Prostate gland (tissue), 2 donors: ENCODE measurements around the gene UNC5C. TPM values are rescaled to one million over a fixed set of nuclear protein-coding genes. Genes with fewer than 3 reads are reported as not detected.

Experiments
- DNase-seq: peaks from one replicate; pipeline ENCODE4 v3.0.0-alpha.2; 2019; ENCODE audit warnings: low spot score
- H3K27ac ChIP-seq, 2 donors: fragments of 200-600 bp; sonication (generic); 2 replicates each; pipeline ENCODE4 v1.5.1; 2017 to 2019
- H3K27me3 ChIP-seq: fragments of 200-600 bp; sonication (generic); replicated peaks from 2 replicates; pipeline ENCODE4 v1.5.1; 2019; ENCODE audit not compliant: insufficient read depth
- H3K36me3 ChIP-seq, 2 donors: fragments of 200-600 bp; sonication (generic); 1 replicate in 1 of 2; 2 replicates in 1 of 2; pipeline versions ENCODE4 v1.5.1 to v1.8.1; 2017 to 2019
- H3K4me1 ChIP-seq: fragments of 200-600 bp; sonication (generic); replicated peaks from 2 replicates; pipeline ENCODE4 v1.5.1; 2019
- H3K4me3 ChIP-seq, 2 donors: fragments of 200-600 bp; sonication (generic); 2 replicates each; pipeline ENCODE4 v1.5.1; 2017 to 2019
- H3K9me3 ChIP-seq: fragments of 200-600 bp; sonication (generic); 2 replicates; pipeline ENCODE4 v1.5.1; 2017
- CTCF ChIP-seq, 4 experiments: fragments of 200-600 bp in 2 of 4; fragments of 450-650 bp in 2 of 4; sonication (generic) in 2 of 4; IDR thresholded peaks; 1 replicate in 3 of 4; 2 replicates in 1 of 4; pipeline ENCODE4 v1.5.1; 2016 to 2019; ENCODE audit warnings: antibody characterized with exemption in 4 of 4, mild to moderate bottlenecking in 2 of 4, moderate library complexity in 2 of 4
- POLR2A ChIP-seq: fragments of 450-650 bp; IDR thresholded peaks from one replicate; pipeline ENCODE4 v1.6.1; 2016; ENCODE audit warnings: antibody characterized with exemption, mild to moderate bottlenecking
- POLR2AphosphoS5 ChIP-seq: sonication (generic); formaldehyde crosslinking; IDR thresholded peaks from one replicate; pipeline ENCODE4 v1.6.1; 2017; ENCODE audit warnings: antibody characterized with exemption
- WGBS: methylation state at CpG from one replicate; pipeline ENCODE4 v1.1.5; 2018; 5-methylcytosine and 5-hydroxymethylcytosine counted together
- intact Hi-C: fragments of 100-400 bp; cut with DNase I; formaldehyde crosslinking; loops from one replicate; pipeline ENCODE4 v1.14.2; 2022
- total RNA-seq, 2 donors: library from RNA; depleted of rRNA; stranded (reverse); fragments of >200 nt; gene quantifications; one replicate each; pipeline ENCODE4 v1.1.0, GENCODE V29; 2016

UNC5C gene
- total RNA-seq, 2 donors from 2014 or later, result 1.8 to 15.5 TPM

GRCh38 chr4:95409127-95409526, 139.6 kb downstream of the UNC5C start:
- no peak overlapping the region for H3K27ac ChIP-seq
- H3K4me1 ChIP-seq, result no peaks in the 10 kb centered on the region
- H3K27me3 ChIP-seq, result no peaks in the 10 kb centered on the region
- H3K9me3 ChIP-seq, result no peaks in the 10 kb centered on the region
- intact Hi-C loops, result no loop called here
- TF ChIP-seq POLR2AphosphoS5 (no peak), POLR2A (no peak), CTCF (IDR thresholded peaks at IDR 0.05) (no peak)
- no peak overlapping the region for H3K4me3 ChIP-seq
- H3K36me3 ChIP-seq, result no peaks in the 10 kb centered on the region
- no peak for DNase-seq

- no peaks in the 10 kb centered on the region for H3K4me1 ChIP-seq
- no peaks in the 10 kb centered on the region for H3K36me3 ChIP-seq
- no peak overlapping the region for H3K4me3 ChIP-seq
- TF ChIP-seq POLR2AphosphoS5 (no peak), CTCF (IDR thresholded peaks at IDR 0.05) (no peak), POLR2A (no peak)
- DNase-seq, result no peak
- no peaks in the 10 kb centered on the region for H3K27me3 ChIP-seq
- H3K27ac ChIP-seq, result no peak overlapping the region
- intact Hi-C loops, result no loop called here
- no peaks in the 10 kb centered on the region for H3K9me3 ChIP-seq
Measured at GRCh38 chr4:95402299-95402698, 146.5 kb downstream of the UNC5C start.

DNA sequence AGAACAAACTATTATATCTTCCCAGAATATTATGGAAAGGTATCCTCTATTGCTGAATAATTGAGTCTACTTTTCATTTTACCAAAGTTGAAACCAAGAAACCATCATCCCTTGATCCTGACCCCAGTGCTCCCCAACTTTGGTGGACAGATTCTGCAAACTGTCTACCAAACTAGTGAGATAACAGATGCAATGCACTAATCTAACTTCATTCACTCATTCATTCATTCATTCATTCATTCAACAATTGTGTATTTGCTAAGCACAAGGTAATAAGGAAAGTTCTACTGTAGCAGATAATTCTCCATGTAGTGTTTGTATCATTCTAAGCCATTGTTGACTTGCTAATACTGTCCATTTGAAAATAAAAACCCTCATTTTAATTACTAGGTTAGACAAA, 150.6 kb downstream of the UNC5C start:
- H3K4me3 ChIP-seq, result no peak overlapping the region
- no peaks in the 10 kb centered on the region for H3K4me1 ChIP-seq
- no peak for TF ChIP-seq POLR2AphosphoS5
- no peak overlapping the region for H3K27ac ChIP-seq
- no peaks in the 10 kb centered on the region for H3K36me3 ChIP-seq
- DNase-seq, result no peak
- no peaks in the 10 kb centered on the region for H3K27me3 ChIP-seq
- intact Hi-C loops, result no loop called here
- H3K9me3 ChIP-seq, result no peaks in the 10 kb centered on the region

DNA sequence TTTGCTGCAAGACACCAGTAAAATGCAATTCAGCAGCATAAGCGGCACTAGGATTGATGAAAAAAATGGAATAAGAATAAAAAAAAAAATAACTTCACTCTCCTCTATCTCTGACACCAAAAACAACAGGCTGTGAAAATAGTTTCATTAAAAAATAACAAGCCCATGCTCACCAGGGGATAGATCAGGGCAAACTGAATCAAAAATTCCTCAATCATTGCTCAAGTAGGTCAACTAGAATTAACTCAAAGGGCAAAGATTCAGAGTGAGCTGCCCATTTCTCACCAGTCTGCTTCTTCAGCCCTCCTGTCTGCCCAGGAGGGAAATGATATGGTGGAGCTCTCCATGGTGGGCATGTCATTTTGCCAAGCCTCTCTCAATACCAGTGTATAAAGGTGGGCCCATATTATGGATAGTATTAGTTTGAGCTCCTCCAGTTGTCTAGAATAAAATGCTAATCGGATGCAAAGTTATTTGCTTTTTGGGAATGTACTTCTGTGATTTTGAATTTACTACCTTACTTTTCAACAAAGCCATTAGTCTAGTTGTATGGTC, 153.9 kb downstream of the UNC5C start:
- H3K4me1 ChIP-seq, result no peaks in the 10 kb centered on the region
- H3K9me3 ChIP-seq, result no peaks in the 10 kb centered on the region
- no peak for DNase-seq
- H3K27ac ChIP-seq, result no peak overlapping the region
- 98% methylated on average over 2 of the region's 2 CpGs for WGBS
- H3K27me3 ChIP-seq, result no peaks in the 10 kb centered on the region
- intact Hi-C loops, result no loop called here
- H3K36me3 ChIP-seq, result no peaks in the 10 kb centered on the region
- TF ChIP-seq CTCF (IDR thresholded peaks at IDR 0.05) (no peak), POLR2AphosphoS5 (no peak), POLR2A (no peak)
- no peak overlapping the region for H3K4me3 ChIP-seq

DNA sequence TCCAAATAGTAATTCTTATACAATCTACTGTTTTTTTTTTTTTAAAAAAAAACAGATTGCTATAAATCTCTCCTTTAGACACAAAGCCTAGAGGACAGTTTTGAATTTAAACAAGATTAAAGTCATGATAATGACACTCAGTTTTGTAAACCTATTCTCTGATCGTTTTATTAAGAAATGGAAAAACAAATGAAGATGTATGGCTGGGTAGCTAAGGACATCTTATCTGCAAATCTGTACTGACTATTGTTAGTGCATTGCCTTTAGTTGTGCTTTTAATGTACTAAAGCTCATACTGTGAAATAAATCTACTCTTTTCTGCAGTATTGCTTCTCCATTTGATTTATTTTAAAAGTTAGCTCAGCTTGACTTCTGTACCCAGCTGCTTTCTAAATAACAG, 155.0 kb downstream of the UNC5C start:
- Histone ChIP-seq H3K9me3 (no peaks in the 10 kb centered on the region), H3K4me3 (no peak overlapping the region), H3K4me1 (no peaks in the 10 kb centered on the region), H3K36me3 (no peaks in the 10 kb centered on the region), H3K27ac (no peak overlapping the region), H3K27me3 (no peaks in the 10 kb centered on the region)
- no peak for TF ChIP-seq POLR2AphosphoS5
- no peak for TF ChIP-seq POLR2A
- TF ChIP-seq CTCF (IDR thresholded peaks at IDR 0.05), result no peak
- DNase-seq, result no peak
- WGBS, result 12% methylated on average over 1 of the region's 1 CpG
- intact Hi-C loops, result no loop called here
